Gastroesophageal sphincter (tissue), 3 donors: Measurements from ENCODE around the gene NCOR2.

ENCODE experiments used
- CTCF ChIP-seq, 4 experiments: fragments of 200-600 bp in 2 of 4; fragments of 450-650 bp in 2 of 4; sonication (generic) in 1 of 4; IDR thresholded peaks; one replicate each; pipeline ENCODE4 v1.5.1; 2017 to 2019; ENCODE audit warnings: antibody characterized with exemption in 4 of 4, mild to moderate bottlenecking in 2 of 4, moderate library complexity in 2 of 4
- EP300 ChIP-seq: sonication (generic); formaldehyde crosslinking; IDR thresholded peaks from one replicate; pipeline ENCODE4 v1.6.1; 2017; ENCODE audit warnings: antibody characterized with exemption, mild to moderate bottlenecking
- POLR2A ChIP-seq, 2 donors: fragments of 450-650 bp; IDR thresholded peaks; one replicate each; pipeline ENCODE4 v1.6.1; 2017; ENCODE audit warnings: antibody characterized with exemption in 2 of 2, mild to moderate bottlenecking in 2 of 2, moderate library complexity in 1 of 2
- POLR2AphosphoS5 ChIP-seq: sonication (generic); formaldehyde crosslinking; IDR thresholded peaks from one replicate; pipeline ENCODE4 v1.6.1; 2017; ENCODE audit warnings: antibody characterized with exemption

GRCh38 chr12:124554429-124555029 is 12.9 kb downstream of the NCOR2 start:
- TF ChIP-seq CTCF (IDR thresholded peaks at IDR 0.05) = no peak
- no peak for TF ChIP-seq POLR2A (IDR thresholded peaks at IDR 0.05)
- TF ChIP-seq POLR2AphosphoS5 = no peak
- TF ChIP-seq EP300 = no peak
